Neural crest cell (in vitro differentiated cells): ENCODE results near the gene OSBPL10. TPM values are rescaled to one million over a fixed set of nuclear protein-coding genes. Genes with fewer than 3 reads are reported as not detected.
A peak's percentile ranks its signal among the peaks of the same experiment; 100 is the strongest.

Experiments used
- DNase-seq: peaks from one replicate; pipeline ENCODE4 v3.0.0; 2021; ENCODE audit warnings: low read depth, mixed read lengths, low spot score
- H3K27ac Mint-ChIP-seq: one replicate; pipeline ENCODE4 v1.8.0; 2021; ENCODE audit warnings: mild to moderate bottlenecking, mixed read lengths; ENCODE audit not compliant: unreplicated experiment
- H3K27me3 Mint-ChIP-seq: 2 replicates; pipeline ENCODE4 v1.8.0; 2021; ENCODE audit warnings: low read depth, mild to moderate bottlenecking, mixed read lengths
- H3K36me3 Mint-ChIP-seq: 2 replicates; pipeline ENCODE4 v1.8.0; 2021; ENCODE audit warnings: low read depth, mild to moderate bottlenecking, mixed read lengths
- H3K4me1 Mint-ChIP-seq: 2 replicates; pipeline ENCODE4 v1.8.0; 2021; ENCODE audit warnings: mixed read lengths
- H3K4me3 Mint-ChIP-seq: one replicate; pipeline ENCODE4 v1.8.0; 2021; ENCODE audit warnings: mild to moderate bottlenecking, mixed read lengths
- H3K9me3 Mint-ChIP-seq: 2 replicates; pipeline ENCODE4 v1.8.0; 2021; ENCODE audit warnings: mixed read lengths
- CTCF ChIP-seq: fragments of 200-600 bp; sonication (generic); conservative IDR thresholded peaks from 2 replicates; pipeline ENCODE4 v1.5.0; 2021; ENCODE audit warnings: antibody characterized with exemption, mild to moderate bottlenecking
- total RNA-seq: library from RNA; stranded (reverse); gene quantifications from 2 replicates; pipeline ENCODE4 v1.2.1, GENCODE V29; 2021

OSBPL10 gene
- total RNA-seq, 1 donor from 2014 or later = 18.7 TPM

GRCh38 chr3:31714495-31715280, 266.4 kb downstream of the OSBPL10 start:
- H3K4me3 Mint-ChIP-seq = no peak overlapping the region
- no peak overlapping the region for H3K27ac Mint-ChIP-seq

GRCh38 chr3:31713816-31714215, 267.2 kb downstream of the OSBPL10 start:
- H3K4me3 Mint-ChIP-seq = no peak overlapping the region
- TF ChIP-seq CTCF = no peak
- H3K9me3 Mint-ChIP-seq = peaks cover 5% of the 10 kb centered on the region
- peak overlapping the region; percentile 46 for H3K27ac Mint-ChIP-seq
- peaks cover 8% of the 10 kb centered on the region for H3K36me3 Mint-ChIP-seq
- peaks cover 6% of the 10 kb centered on the region for H3K4me1 Mint-ChIP-seq
- no peak for DNase-seq
- H3K27me3 Mint-ChIP-seq = no peaks in the 10 kb centered on the region

More at GRCh38 chr3:31714495-31715280, 266.4 kb downstream of the OSBPL10 start:
- Mint-ChIP-seq H3K27me3 (no peaks in the 10 kb centered on the region), H3K9me3 (peaks cover 5% of the 10 kb centered on the region), H3K36me3 (peaks cover 8% of the 10 kb centered on the region), H3K4me1 (peaks cover 6% of the 10 kb centered on the region)
- DNase-seq = no peak
- no peak for TF ChIP-seq CTCF

- Mint-ChIP-seq H3K27ac (no peak overlapping the region), H3K4me3 (no peak overlapping the region), H3K27me3 (no peaks in the 10 kb centered on the region), H3K4me1 (no peaks in the 10 kb centered on the region), H3K9me3 (peaks cover 8% of the 10 kb centered on the region), H3K36me3 (peaks cover 8% of the 10 kb centered on the region)
- no peak for TF ChIP-seq CTCF
- DNase-seq = no peak
Measured at GRCh38 chr3:31710123-31710803, 270.8 kb downstream of the OSBPL10 start.

- no peaks in the 10 kb centered on the region for H3K4me1 Mint-ChIP-seq
- TF ChIP-seq CTCF = no peak
- H3K27me3 Mint-ChIP-seq = no peaks in the 10 kb centered on the region
- H3K4me3 Mint-ChIP-seq = no peak overlapping the region
- H3K9me3 Mint-ChIP-seq = peaks cover 8% of the 10 kb centered on the region
- H3K27ac Mint-ChIP-seq = no peak overlapping the region
- H3K36me3 Mint-ChIP-seq = peaks cover 6% of the 10 kb centered on the region
- DNase-seq = no peak
Measured at GRCh38 chr3:31709526-31709925, 271.5 kb downstream of the OSBPL10 start.

GRCh38 chr3:31709005-31709404, 272.1 kb downstream of the OSBPL10 start:
- Mint-ChIP-seq H3K4me3 (no peak overlapping the region), H3K27ac (no peak overlapping the region), H3K36me3 (peaks cover 6% of the 10 kb centered on the region), H3K4me1 (no peaks in the 10 kb centered on the region), H3K9me3 (peaks cover 8% of the 10 kb centered on the region), H3K27me3 (no peaks in the 10 kb centered on the region)
- DNase-seq = no peak
- TF ChIP-seq CTCF = no peak
